LNCAP (cell line): Measurements from ENCODE around the gene ADAMTSL5.

Experiments used
- CTCF ChIP-seq: fragments of 450-650 bp; IDR thresholded peaks from 2 replicates; pipeline ENCODE4 v1.5.1; 2017; ENCODE audit warnings: mild to moderate bottlenecking

ADAMTSL5 gene

GRCh38 chr19:1491849-1492170 is 21.0 kb downstream of the ADAMTSL5 start:
- TF ChIP-seq CTCF = no peak

- TF ChIP-seq CTCF = no peak
These were observed 21.5 kb downstream of the ADAMTSL5 start, which contains the start of gene REEP6 for GRCh38 chr19:1491114-1491848. REEP6 (plus strand) TSS chr19:1491181; CDS start chr19:1491270, 89 bp downstream.

GRCh38 chr19:1490311-1491113 is 22.3 kb downstream of the ADAMTSL5 start, which contains the start of gene PCSK4:
PCSK4 (minus strand) TSS chr19:1490350; CDS start chr19:1490346, 4 bp downstream.
- TF ChIP-seq CTCF = no peak

GRCh38 chr19:1489463-1490310 is 23.1 kb downstream of the ADAMTSL5 start:
- no peak for TF ChIP-seq CTCF

GRCh38 chr19:1488282-1488601 is 24.6 kb downstream of the ADAMTSL5 start:
- no peak for TF ChIP-seq CTCF

GRCh38 chr19:1487576-1488281 is 25.1 kb downstream of the ADAMTSL5 start:
- TF ChIP-seq CTCF = no peak
